Upper lobe of left lung (tissue), 6 donors: ENCODE data around the gene PROSER3. TPM values are rescaled to one million over a fixed set of nuclear protein-coding genes. Genes with fewer than 3 reads are reported as not detected.
A peak's percentile ranks its signal among the peaks of the same experiment; 100 is the strongest.

Experiments
- ATAC-seq, 2 donors: fragments of 200-7000 bp; cut with Tn5 transposase; one replicate each; pipeline ENCODE4 v1.9.1; 2022; ENCODE audit warnings: mild to moderate bottlenecking in 2 of 2, moderate library complexity in 2 of 2; ENCODE audit not compliant: low FRiP score in 2 of 2
- DNase-seq, 2 donors: peaks; one replicate each; pipeline ENCODE4 v3.0.0-alpha.2; 2019 to 2020
- H3K27ac ChIP-seq, 4 donors: fragments of 200-600 bp; sonication (generic); one replicate each; pipeline ENCODE4 v1.5.1; 2016 to 2019
- H3K27me3 ChIP-seq, 4 donors: fragments of 200-600 bp; sonication (generic); one replicate each; pipeline ENCODE4 v1.5.1; 2017 to 2019
- H3K36me3 ChIP-seq, 4 donors: fragments of 200-600 bp; sonication (generic); one replicate each; pipeline ENCODE4 v1.5.1; 2016 to 2019
- H3K4me1 ChIP-seq, 4 donors: fragments of 200-600 bp; sonication (generic); one replicate each; pipeline ENCODE4 v1.5.1; 2018 to 2019
- H3K4me3 ChIP-seq, 4 donors: fragments of 200-600 bp; sonication (generic); one replicate each; pipeline ENCODE4 v1.5.1; 2017 to 2019; ENCODE audit warnings: mild to moderate bottlenecking in 2 of 4, moderate library complexity in 1 of 4
- H3K9me3 ChIP-seq, 4 donors: fragments of 200-600 bp; sonication (generic); one replicate each; pipeline ENCODE4 v1.5.1; 2018 to 2019
- CTCF ChIP-seq, 6 experiments: fragments of 450-650 bp in 4 of 6; fragments of 200-600 bp in 2 of 6; sonication (generic) in 2 of 6; IDR thresholded peaks; one replicate each; pipeline ENCODE4 v1.5.1; 2016 to 2019; ENCODE audit warnings: antibody characterized with exemption in 6 of 6
- EP300 ChIP-seq, 4 donors: sonication (generic); formaldehyde crosslinking; IDR thresholded peaks; one replicate each; pipeline ENCODE4 v1.5.1; 2017; ENCODE audit warnings: antibody characterized with exemption in 4 of 4, control low read depth in 2 of 4
- POLR2A ChIP-seq, 4 donors: fragments of 450-650 bp; IDR thresholded peaks; one replicate each; pipeline ENCODE4 v1.5.1; 2016 to 2017; ENCODE audit warnings: antibody characterized with exemption in 4 of 4, mild to moderate bottlenecking in 2 of 4
- POLR2AphosphoS5 ChIP-seq, 2 donors: sonication (generic); formaldehyde crosslinking; IDR thresholded peaks; one replicate each; pipeline ENCODE4 v1.5.1; 2017; ENCODE audit warnings: antibody characterized with exemption in 2 of 2
- WGBS, 2 donors: methylation state at CpG; one replicate each; pipeline ENCODE4 v1.1.5; 2017 to 2018; 5-methylcytosine and 5-hydroxymethylcytosine counted together
- total RNA-seq, 6 donors: library from RNA; depleted of rRNA in 4 of 6; stranded (reverse); fragments of >200 nt in 4 of 6; gene quantifications; one replicate each; pipeline versions ENCODE4 v1.1.0 to v1.2.1, GENCODE V29; 2016 to 2021
- donor health status: DM: no; HTN: no; CAD: no; lungs with moderate emphysema.
- donor health status: DM: no; HTN: yes; CAD: no; lungs with severe emphysema.

PROSER3 gene
- total RNA-seq, 6 donors from 2014 or later, result 13.8 to 32.5 (median 19.5) TPM

DNA sequence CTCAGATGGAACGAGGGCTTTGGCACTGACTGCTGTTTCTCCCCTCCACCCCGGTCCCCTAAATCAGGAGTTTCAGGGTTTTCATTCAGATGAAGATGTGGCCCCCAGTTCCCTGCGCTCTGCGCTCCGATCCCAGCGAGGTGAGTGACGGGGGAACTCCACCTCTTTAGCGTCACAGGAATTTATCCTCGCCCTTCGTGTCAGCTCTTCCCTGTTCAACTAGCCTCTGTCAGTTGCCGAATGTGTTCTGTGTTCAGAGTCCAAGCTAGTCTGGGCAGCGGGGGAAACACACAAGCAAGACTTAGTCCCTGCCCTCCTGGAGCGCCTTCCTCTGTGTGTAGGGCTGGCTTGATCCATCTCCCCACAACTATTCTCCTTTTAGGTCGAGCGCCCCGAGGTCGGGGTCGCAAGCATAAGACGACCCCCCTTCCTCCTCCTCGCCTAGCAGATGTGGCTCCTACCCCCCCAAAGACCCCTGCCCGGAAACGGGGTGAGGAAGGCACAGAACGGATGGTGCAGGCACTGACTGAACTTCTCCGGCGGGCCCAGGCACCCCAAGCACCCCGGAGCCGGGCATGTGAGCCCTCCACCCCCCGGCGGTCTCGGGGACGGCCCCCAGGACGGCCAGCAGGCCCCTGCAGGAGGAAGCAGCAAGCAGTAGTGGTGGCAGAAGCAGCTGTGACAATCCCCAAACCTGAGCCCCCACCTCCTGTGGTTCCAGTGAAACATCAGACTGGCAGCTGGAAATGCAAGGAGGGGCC, 38.4 kb upstream of the PROSER3 start:
- DNase-seq, result peak in 1 of 2 donors; percentile 78
- H3K27ac ChIP-seq, result peak overlapping the region in 1 of 4 donors; percentile 97
- H3K27me3 ChIP-seq, result no peaks in the 10 kb centered on the region
- ATAC-seq, result no peak
- peak overlapping the region in 2 of 4 donors; percentile 64 to 90 for H3K4me3 ChIP-seq
- H3K4me1 ChIP-seq, result peaks cover 14 to 45% (median 28%) of the 10 kb centered on the region in 4 donors
- H3K9me3 ChIP-seq, result no peaks in the 10 kb centered on the region
- TF ChIP-seq POLR2AphosphoS5 (IDR thresholded peaks at IDR 0.05) (no peak), POLR2A (IDR thresholded peaks at IDR 0.05) (no peak), EP300 (IDR thresholded peaks at IDR 0.05) (no peak), CTCF (IDR thresholded peaks at IDR 0.05) (no peak)
- 87 to 92% methylated on average over 27 of the region's 32 CpGs for WGBS, 2 donors
- H3K36me3 ChIP-seq, result peaks cover 23 to 49% (median 44%) of the 10 kb centered on the region in 4 donors

DNA sequence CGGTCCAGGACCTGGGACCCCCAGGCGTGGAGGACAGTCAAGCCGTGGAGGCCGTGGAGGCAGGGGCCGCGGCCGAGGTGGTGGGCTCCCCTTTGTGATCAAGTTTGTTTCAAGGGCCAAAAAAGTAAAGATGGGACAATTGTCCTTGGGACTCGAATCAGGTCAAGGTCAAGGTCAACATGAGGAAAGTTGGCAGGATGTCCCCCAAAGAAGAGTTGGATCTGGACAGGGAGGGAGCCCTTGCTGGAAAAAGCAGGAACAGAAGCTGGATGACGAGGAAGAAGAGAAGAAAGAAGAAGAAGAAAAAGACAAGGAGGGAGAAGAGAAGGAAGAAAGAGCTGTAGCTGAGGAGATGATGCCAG, 37.8 kb upstream of the PROSER3 start:
- H3K27me3 ChIP-seq, result no peaks in the 10 kb centered on the region
- TF ChIP-seq EP300 (IDR thresholded peaks at IDR 0.05) (no peak), POLR2AphosphoS5 (IDR thresholded peaks at IDR 0.05) (no peak), CTCF (IDR thresholded peaks at IDR 0.05) (no peak), POLR2A (IDR thresholded peaks at IDR 0.05) (no peak)
- H3K4me1 ChIP-seq, result peaks cover 14 to 43% (median 28%) of the 10 kb centered on the region in 4 donors
- WGBS, 2 donors, result 91 to 93% methylated on average over 9 of the region's 9 CpGs
- H3K9me3 ChIP-seq, result no peaks in the 10 kb centered on the region
- DNase-seq (no peak), ATAC-seq (no peak)
- H3K36me3 ChIP-seq, result peaks cover 29 to 55% (median 49%) of the 10 kb centered on the region in 4 donors
- H3K27ac ChIP-seq, result no peak overlapping the region
- no peak overlapping the region for H3K4me3 ChIP-seq

GRCh38 chr19:35720648-35721047, 37.3 kb upstream of the PROSER3 start:
- no peak overlapping the region for H3K27ac ChIP-seq
- peaks cover 34 to 60% (median 54%) of the 10 kb centered on the region in 4 donors for H3K36me3 ChIP-seq
- DNase-seq (no peak), ATAC-seq (no peak)
- TF ChIP-seq CTCF (IDR thresholded peaks at IDR 0.05), result no peak
- TF ChIP-seq POLR2AphosphoS5 (IDR thresholded peaks at IDR 0.05), result no peak
- TF ChIP-seq POLR2A (IDR thresholded peaks at IDR 0.05), result no peak
- no peak for TF ChIP-seq EP300 (IDR thresholded peaks at IDR 0.05)
- H3K9me3 ChIP-seq, result no peaks in the 10 kb centered on the region
- peaks cover 11 to 38% (median 24%) of the 10 kb centered on the region in 4 donors for H3K4me1 ChIP-seq
- 85 to 92% methylated on average over 9 to 10 of the region's 17 CpGs for WGBS, 2 donors
- H3K4me3 ChIP-seq, result no peak overlapping the region
- no peaks in the 10 kb centered on the region for H3K27me3 ChIP-seq

DNA sequence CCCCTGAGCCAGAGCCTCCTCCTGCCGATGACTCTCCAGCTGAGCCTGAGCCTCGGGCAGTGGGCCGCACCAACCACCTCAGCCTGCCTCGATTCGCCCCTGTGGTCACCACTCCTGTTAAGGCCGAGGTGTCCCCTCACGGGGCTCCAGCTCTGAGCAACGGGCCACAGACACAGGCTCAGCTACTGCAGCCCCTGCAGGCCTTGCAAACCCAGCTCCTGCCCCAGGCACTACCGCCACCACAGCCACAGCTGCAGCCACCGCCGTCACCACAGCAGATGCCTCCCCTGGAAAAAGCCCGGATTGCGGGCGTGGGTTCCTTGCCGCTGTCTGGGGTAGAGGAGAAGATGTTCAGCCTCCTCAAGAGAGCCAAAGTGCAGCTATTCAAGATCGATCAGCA, 36.6 kb upstream of the PROSER3 start:
- TF ChIP-seq POLR2A (IDR thresholded peaks at IDR 0.05), result no peak
- no peak for TF ChIP-seq POLR2AphosphoS5 (IDR thresholded peaks at IDR 0.05)
- TF ChIP-seq CTCF (IDR thresholded peaks at IDR 0.05), result no peak
- TF ChIP-seq EP300 (IDR thresholded peaks at IDR 0.05), result no peak
- 87 to 99% methylated on average over 11 to 16 of the region's 16 CpGs for WGBS, 2 donors

More for the DNA sequence above, 36.6 kb upstream of the PROSER3 start:
- H3K36me3 ChIP-seq, result peaks cover 41 to 67% (median 61%) of the 10 kb centered on the region in 4 donors
- H3K27ac ChIP-seq, result no peak overlapping the region
- no peaks in the 10 kb centered on the region for H3K9me3 ChIP-seq
- H3K27me3 ChIP-seq, result no peaks in the 10 kb centered on the region
- DNase-seq (peak in 1 of 2 donors; percentile 74), ATAC-seq (no peak)
- H3K4me3 ChIP-seq, result no peak overlapping the region
- peaks cover 6 to 31% (median 16%) of the 10 kb centered on the region in 4 donors for H3K4me1 ChIP-seq
